RWPE2 (cell line): ENCODE results near the gene KCNH1.

ENCODE experiments used
- ATAC-seq: fragments of 200-7000 bp; cut with Tn5 transposase; 3 replicates; pipeline ENCODE4 v1.9.1; 2021; ENCODE audit warnings: low read depth
- DNase-seq: peaks from one replicate; pipeline ENCODE4 v3.0.0-alpha.2; 2020; ENCODE audit warnings: low spot score
- H3K27ac ChIP-seq: fragments of 450-650 bp; 2 replicates; pipeline ENCODE4 v1.5.1; 2017; ENCODE audit warnings: mild to moderate bottlenecking; ENCODE audit not compliant: poor library complexity, severe bottlenecking
- H3K27me3 ChIP-seq: fragments of 250-450 bp; sonication (Bioruptor Pico); 2 replicates; pipeline ENCODE4 v1.5.1; 2021; ENCODE audit warnings: mild to moderate bottlenecking, moderate library complexity; ENCODE audit not compliant: insufficient read depth, poor library complexity, severe bottlenecking
- H3K36me3 ChIP-seq: fragments of 250-450 bp; sonication (Bioruptor Pico); 2 replicates; pipeline ENCODE4 v1.5.1; 2020; ENCODE audit warnings: low read depth, mild to moderate bottlenecking, moderate library complexity
- H3K4me1 ChIP-seq: fragments of 250-450 bp; sonication (Bioruptor Pico); 2 replicates; pipeline ENCODE4 v1.5.1; 2021; ENCODE audit warnings: mild to moderate bottlenecking, moderate library complexity; ENCODE audit not compliant: insufficient read depth, poor library complexity, severe bottlenecking
- H3K4me3 ChIP-seq: fragments of 250-450 bp; sonication (Bioruptor Pico); 2 replicates; pipeline ENCODE4 v1.5.1; 2021; ENCODE audit warnings: mild to moderate bottlenecking, moderate library complexity; ENCODE audit not compliant: severe bottlenecking
- H3K9me3 ChIP-seq: fragments of 250-450 bp; sonication (Bioruptor Pico); 2 replicates; pipeline ENCODE4 v1.5.1; 2021; ENCODE audit warnings: mild to moderate bottlenecking, moderate library complexity; ENCODE audit not compliant: severe bottlenecking
- CTCF ChIP-seq: fragments of 450-650 bp; IDR thresholded peaks from one replicate; pipeline ENCODE4 v1.5.1; 2017; ENCODE audit warnings: mild to moderate bottlenecking, moderate library complexity; ENCODE audit not compliant: poor library complexity, severe bottlenecking

The KCNH1 gene

GRCh38 chr1:211133836-211134669, at the start of gene KCNH1:
Gene KCNH1, minus strand, starts transcription at chr1:211134148. Its CDS starts 203 bp downstream, at chr1:211133945.
- peak; percentile 87 for ATAC-seq

GRCh38 chr1:211182746-211183145, 48.8 kb upstream of the KCNH1 start:
- H3K4me3 ChIP-seq: no peak overlapping the region
- no peak for ATAC-seq
- H3K27ac ChIP-seq: no peak overlapping the region
- H3K9me3 ChIP-seq: no peaks in the 10 kb centered on the region
- no peak for DNase-seq
- H3K4me1 ChIP-seq: no peaks in the 10 kb centered on the region
- TF ChIP-seq CTCF: no peak
- no peaks in the 10 kb centered on the region for H3K27me3 ChIP-seq
- H3K36me3 ChIP-seq: no peaks in the 10 kb centered on the region

More at GRCh38 chr1:211133836-211134669, at the start of gene KCNH1:
- Histone ChIP-seq H3K27ac (no peak within 1 kb of the TSS), H3K9me3 (no peaks in the 10 kb centered on the region), H3K36me3 (no peaks in the 10 kb centered on the region), H3K4me3 (peak within 1 kb of the TSS; percentile 18), H3K4me1 (no peaks in the 10 kb centered on the region), H3K27me3 (peaks cover 17% of the 10 kb centered on the region)
- peak; percentile 23 for DNase-seq
- TF ChIP-seq CTCF: peak; percentile 81

GRCh38 chr1:211174375-211174774, 40.4 kb upstream of the KCNH1 start:
- H3K4me1 ChIP-seq: no peaks in the 10 kb centered on the region
- no peaks in the 10 kb centered on the region for H3K27me3 ChIP-seq
- no peaks in the 10 kb centered on the region for H3K9me3 ChIP-seq
- H3K27ac ChIP-seq: no peak overlapping the region
- no peak for TF ChIP-seq CTCF
- 0 out of 3 replicates have a peak, but pooled peaks have one; percentile 52 for ATAC-seq
- no peak overlapping the region for H3K4me3 ChIP-seq
- H3K36me3 ChIP-seq: no peaks in the 10 kb centered on the region
- DNase-seq: no peak

- no peak for ATAC-seq
- no peaks in the 10 kb centered on the region for H3K27me3 ChIP-seq
- no peaks in the 10 kb centered on the region for H3K4me1 ChIP-seq
- no peak overlapping the region for H3K27ac ChIP-seq
- no peak for TF ChIP-seq CTCF
- H3K9me3 ChIP-seq: no peaks in the 10 kb centered on the region
- no peaks in the 10 kb centered on the region for H3K36me3 ChIP-seq
- H3K4me3 ChIP-seq: no peak overlapping the region
- DNase-seq: no peak
Observed at GRCh38 chr1:211172657-211173056, 38.7 kb upstream of the KCNH1 start.

- DNase-seq (no peak), ATAC-seq (no peak)
- no peak for TF ChIP-seq CTCF
- Histone ChIP-seq H3K27ac (no peak overlapping the region), H3K4me1 (no peaks in the 10 kb centered on the region), H3K36me3 (no peaks in the 10 kb centered on the region), H3K4me3 (no peak overlapping the region), H3K27me3 (no peaks in the 10 kb centered on the region), H3K9me3 (no peaks in the 10 kb centered on the region)
Observed at GRCh38 chr1:211169353-211169752, 35.4 kb upstream of the KCNH1 start.
